Measurements from ENCODE around the gene ATG9B. TPM values are rescaled to one million over a fixed set of nuclear protein-coding genes. Genes with fewer than 3 reads are reported as not detected.

The ATG9B gene
- total and polyA plus RNA-seq, 2 of the 13 experiments (the other 11 are each of a cell fraction or from before 2014, with no cell fraction given) = 0.24 TPM; not detected in 1

DNA sequence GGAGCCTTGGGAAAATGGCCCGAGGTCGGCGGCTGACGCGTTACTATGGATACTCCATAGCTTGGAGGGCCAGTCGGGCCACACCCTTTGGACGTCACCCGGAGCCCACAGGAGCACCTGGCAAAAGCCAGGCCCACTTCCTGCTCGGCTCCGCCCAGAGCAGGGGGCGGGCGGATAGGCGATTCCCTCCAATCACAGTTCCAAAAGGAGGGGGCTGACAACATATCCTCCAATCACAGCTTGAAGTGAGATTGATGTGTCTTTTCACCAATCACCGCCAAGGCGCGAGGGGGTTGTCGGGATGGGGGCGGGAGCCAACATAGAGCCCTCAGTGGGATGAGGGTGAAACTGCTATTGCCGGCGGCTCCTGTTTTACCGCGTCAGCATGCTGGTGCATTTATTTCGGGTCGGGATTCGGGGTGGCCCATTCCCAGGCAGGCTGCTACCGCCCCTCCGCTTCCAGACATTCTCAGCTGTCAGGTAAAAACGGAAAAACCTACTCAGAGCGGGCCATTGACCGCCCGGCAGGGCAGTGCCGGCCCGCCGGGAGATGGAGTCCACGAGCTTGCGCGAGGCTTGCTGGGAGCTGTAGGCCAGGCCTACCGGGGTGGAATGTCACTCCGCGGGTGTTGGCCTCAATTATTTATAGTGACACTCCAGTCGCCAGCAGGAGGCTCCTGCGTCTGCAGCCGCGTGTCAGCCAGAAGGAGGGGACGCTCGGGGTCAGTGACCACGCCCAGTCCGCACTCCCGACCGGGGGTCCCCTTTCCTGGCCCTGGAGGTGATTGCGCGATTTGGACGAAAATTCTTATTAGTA lies 4.0 kb upstream of the ATG9B start, which contains the start of gene ABCB8 (continued):
- TF ChIP-seq, protein P1, sequence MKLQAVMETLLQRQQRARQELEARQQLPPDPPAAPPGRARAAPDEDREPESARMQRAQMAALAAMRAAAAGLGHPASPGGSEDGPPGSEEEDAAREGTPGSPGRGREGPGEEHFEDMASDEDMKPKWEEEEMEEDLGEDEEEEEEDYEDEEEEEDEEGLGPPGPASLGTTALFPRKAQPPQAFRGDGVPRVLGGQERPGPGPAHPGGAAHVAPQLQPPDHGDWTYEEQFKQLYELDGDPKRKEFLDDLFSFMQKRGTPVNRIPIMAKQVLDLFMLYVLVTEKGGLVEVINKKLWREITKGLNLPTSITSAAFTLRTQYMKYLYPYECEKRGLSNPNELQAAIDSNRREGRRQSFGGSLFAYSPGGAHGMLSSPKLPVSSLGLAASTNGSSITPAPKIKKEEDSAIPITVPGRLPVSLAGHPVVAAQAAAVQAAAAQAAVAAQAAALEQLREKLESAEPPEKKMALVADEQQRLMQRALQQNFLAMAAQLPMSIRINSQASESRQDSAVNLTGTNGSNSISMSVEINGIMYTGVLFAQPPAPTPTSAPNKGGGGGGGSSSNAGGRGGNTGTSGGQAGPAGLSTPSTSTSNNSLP (IDR thresholded peaks at IDR 0.05; ENCODE audit: low read depth, low read length) = peak; percentile 95
- TF ChIP-seq, protein P2, sequence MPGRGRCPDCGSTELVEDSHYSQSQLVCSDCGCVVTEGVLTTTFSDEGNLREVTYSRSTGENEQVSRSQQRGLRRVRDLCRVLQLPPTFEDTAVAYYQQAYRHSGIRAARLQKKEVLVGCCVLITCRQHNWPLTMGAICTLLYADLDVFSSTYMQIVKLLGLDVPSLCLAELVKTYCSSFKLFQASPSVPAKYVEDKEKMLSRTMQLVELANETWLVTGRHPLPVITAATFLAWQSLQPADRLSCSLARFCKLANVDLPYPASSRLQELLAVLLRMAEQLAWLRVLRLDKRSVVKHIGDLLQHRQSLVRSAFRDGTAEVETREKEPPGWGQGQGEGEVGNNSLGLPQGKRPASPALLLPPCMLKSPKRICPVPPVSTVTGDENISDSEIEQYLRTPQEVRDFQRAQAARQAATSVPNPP (CRISPR knock-in tag; IDR thresholded peaks at IDR 0.05) = no peak
- TF ChIP-seq KLF11 (CRISPR knock-in tag; IDR thresholded peaks at IDR 0.05) (peak; percentile 79; the same call in 1 of the 2 replicates), ATF7-NPFF (CRISPR knock-in tag; IDR thresholded peaks at IDR 0.05; ENCODE audit: low read depth) (peak; percentile 47; the same call in 1 of the 2 replicates), ZNF879 (CRISPR knock-in tag; IDR thresholded peaks at IDR 0.05) (no peak), KLF16 (CRISPR knock-in tag; IDR thresholded peaks at IDR 0.05) (0 out of 4 replicates have a peak, but pooled peaks of 1 of the 2 experiments have one; percentile 55), ZNF776 (CRISPR knock-in tag; IDR thresholded peaks at IDR 0.05) (no peak)
- TF ChIP-seq, protein P3, sequence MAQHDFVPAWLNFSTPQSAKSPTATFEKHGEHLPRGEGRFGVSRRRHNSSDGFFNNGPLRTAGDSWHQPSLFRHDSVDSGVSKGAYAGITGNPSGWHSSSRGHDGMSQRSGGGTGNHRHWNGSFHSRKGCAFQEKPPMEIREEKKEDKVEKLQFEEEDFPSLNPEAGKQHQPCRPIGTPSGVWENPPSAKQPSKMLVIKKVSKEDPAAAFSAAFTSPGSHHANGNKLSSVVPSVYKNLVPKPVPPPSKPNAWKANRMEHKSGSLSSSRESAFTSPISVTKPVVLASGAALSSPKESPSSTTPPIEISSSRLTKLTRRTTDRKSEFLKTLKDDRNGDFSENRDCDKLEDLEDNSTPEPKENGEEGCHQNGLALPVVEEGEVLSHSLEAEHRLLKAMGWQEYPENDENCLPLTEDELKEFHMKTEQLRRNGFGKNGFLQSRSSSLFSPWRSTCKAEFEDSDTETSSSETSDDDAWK (CRISPR knock-in tag; IDR thresholded peaks at IDR 0.05) = no peak
